ENCODE data around the gene ZIC2. TPM values are rescaled to one million over a fixed set of nuclear protein-coding genes. Genes with fewer than 3 reads are reported as not detected.

The ZIC2 gene
- total and polyA plus RNA-seq, 2 of the 4 experiments (the other 2 are of a cell fraction): not detected

DNA sequence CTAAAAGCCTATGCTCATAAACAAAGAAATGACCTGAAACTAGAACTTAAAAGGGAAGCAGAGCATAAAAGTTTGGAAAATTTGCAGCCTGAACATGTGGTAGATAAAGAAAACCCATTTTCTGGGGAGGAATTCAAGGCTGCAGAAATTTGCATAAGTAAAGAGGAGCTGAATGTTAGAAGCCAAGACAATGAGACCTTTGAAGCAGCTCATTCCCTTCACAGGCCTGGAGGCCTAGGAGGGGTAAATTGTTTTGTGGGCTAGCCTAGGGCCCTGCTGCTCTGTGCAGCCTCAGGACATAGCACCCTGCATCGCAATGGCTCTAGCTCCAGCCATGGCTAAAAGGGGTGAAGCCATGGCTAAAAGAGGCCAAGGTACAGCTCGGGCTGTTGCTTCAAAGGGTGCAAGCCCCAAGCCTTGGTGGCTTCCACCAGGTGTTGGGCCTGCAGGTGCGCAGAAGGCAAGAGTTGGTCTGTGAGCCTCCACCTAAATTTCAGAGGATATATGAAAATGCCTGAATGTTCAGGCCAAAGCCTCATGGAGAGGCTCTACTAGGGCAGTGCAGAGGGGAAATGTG lies 38.3 kb downstream of the ZIC2 start:
- Histone ChIP-seq H3K9ac (ENCODE audit: low read depth, low read length) (no peak overlapping the region), H3K56ac (ENCODE audit: extremely low read depth, insufficient read depth, low read length) (no peak overlapping the region), H3K27ac (ENCODE audit: insufficient read depth, low read length) (no peak overlapping the region), H3K4ac (ENCODE audit: low read depth, low read length) (no peak overlapping the region), H3K4me3 (ENCODE audit: insufficient read depth, low read depth, low read length) (no peak overlapping the region), H4K20me1 (ENCODE audit: insufficient read depth, low read length) (no peaks in the 10 kb centered on the region), H3K18ac (ENCODE audit: low read depth, low read length) (no peak overlapping the region), H2BK20ac (ENCODE audit: low read depth, low read length) (no peak overlapping the region), H4K5ac (ENCODE audit: low read depth, low read length) (no peak overlapping the region), H3K27me3 (ENCODE audit: control insufficient read depth, insufficient read depth, low read length) (peaks cover 11% of the 10 kb centered on the region), H3K14ac (replicated peaks; ENCODE audit: low read depth, low read length) (no peak overlapping the region), H3K36me3 (ENCODE audit: control insufficient read depth, insufficient read depth, low read length) (no peaks in the 10 kb centered on the region), H4K91ac (ENCODE audit: insufficient read depth, low read depth, low read length) (no peak overlapping the region), H3K4me1 (ENCODE audit: control insufficient read depth, insufficient read depth, low read length) (no peaks in the 10 kb centered on the region), H3K79me1 (ENCODE audit: low read depth in 1 of 2, low read length in 2 of 2) (no peaks in the 10 kb centered on the region), H2BK120ac (ENCODE audit: low read depth, low read length) (no peak overlapping the region), H3K4me2 (ENCODE audit: low read depth, low read length) (no peak overlapping the region), H2AFZ (replicated peaks; ENCODE audit: low read length, poor library complexity) (no peak overlapping the region), H3K9me3 (ENCODE audit: control insufficient read depth, insufficient read depth, low read length) (no peaks in the 10 kb centered on the region), H2BK15ac (ENCODE audit: low read depth, low read length) (no peak overlapping the region), H2AK9ac (replicated peaks; ENCODE audit: low read depth, low read length, poor library complexity) (no peak overlapping the region), H4K8ac (ENCODE audit: low read depth in 2 of 2, low read length in 2 of 2) (no peak overlapping the region), H2AK5ac (ENCODE audit: low read depth, low read length) (no peak overlapping the region), H3K23ac (ENCODE audit: low read depth, low read length) (no peak overlapping the region), H3K9me1 (ENCODE audit: insufficient read depth, low read length) (no peaks in the 10 kb centered on the region), H2BK5ac (ENCODE audit: low read depth, low read length, poor library complexity, severe bottlenecking) (no peak overlapping the region)
- 100% methylated on average over 1 of the region's 3 CpGs; no CpG with 5 or more reads in 1 of the 2 experiments for WGBS, 2 experiments (ENCODE audit: extremely low coverage in 2 of 2, insufficient read length in 1 of 2)
- dilution Hi-C loops (cut with HindIII; ENCODE audit: low sequenced_read_pairs, unreplicated experiment): no loop called here
- DNase-seq: no peak
- ATAC-seq (ENCODE audit: low read depth): no peak
- no TSS peak for BruUV-seq (replicated peaks)
- intact Hi-C loops (cut with micrococcal nuclease): no loop called here
- in situ Hi-C loops (cut with MboI; ENCODE audit: low sequenced_read_pairs): no loop called here
- POLR2A ChIA-PET (ENCODE audit: unreplicated experiment): no interaction called here
- CTCF ChIA-PET: no interaction called here
- TF ChIP-seq, protein P1, sequence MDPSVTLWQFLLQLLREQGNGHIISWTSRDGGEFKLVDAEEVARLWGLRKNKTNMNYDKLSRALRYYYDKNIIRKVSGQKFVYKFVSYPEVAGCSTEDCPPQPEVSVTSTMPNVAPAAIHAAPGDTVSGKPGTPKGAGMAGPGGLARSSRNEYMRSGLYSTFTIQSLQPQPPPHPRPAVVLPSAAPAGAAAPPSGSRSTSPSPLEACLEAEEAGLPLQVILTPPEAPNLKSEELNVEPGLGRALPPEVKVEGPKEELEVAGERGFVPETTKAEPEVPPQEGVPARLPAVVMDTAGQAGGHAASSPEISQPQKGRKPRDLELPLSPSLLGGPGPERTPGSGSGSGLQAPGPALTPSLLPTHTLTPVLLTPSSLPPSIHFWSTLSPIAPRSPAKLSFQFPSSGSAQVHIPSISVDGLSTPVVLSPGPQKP (IDR thresholded peaks at IDR 0.05; ENCODE audit: borderline replicate concordance, low read depth, low read length): no peak
- TF ChIP-seq RCOR1 (IDR thresholded peaks at IDR 0.05; ENCODE audit: insufficient replicate concordance, low read length) (no peak), POLR2A (IDR thresholded peaks at IDR 0.05; ENCODE audit: low read depth, low read length) (no peak), MAZ (IDR thresholded peaks at IDR 0.05; ENCODE audit: borderline replicate concordance, low read depth, low read length) (no peak), CEBPB (IDR thresholded peaks at IDR 0.05; ENCODE audit: low read depth, low read length) (no peak), BHLHE40 (IDR thresholded peaks at IDR 0.05; ENCODE audit: low read depth, low read length) (no peak)
- TF ChIP-seq, protein P2, sequence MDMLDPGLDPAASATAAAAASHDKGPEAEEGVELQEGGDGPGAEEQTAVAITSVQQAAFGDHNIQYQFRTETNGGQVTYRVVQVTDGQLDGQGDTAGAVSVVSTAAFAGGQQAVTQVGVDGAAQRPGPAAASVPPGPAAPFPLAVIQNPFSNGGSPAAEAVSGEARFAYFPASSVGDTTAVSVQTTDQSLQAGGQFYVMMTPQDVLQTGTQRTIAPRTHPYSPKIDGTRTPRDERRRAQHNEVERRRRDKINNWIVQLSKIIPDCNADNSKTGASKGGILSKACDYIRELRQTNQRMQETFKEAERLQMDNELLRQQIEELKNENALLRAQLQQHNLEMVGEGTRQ (IDR thresholded peaks at IDR 0.05; ENCODE audit: low read depth, low read length): no peak
- TF ChIP-seq, protein P3, sequence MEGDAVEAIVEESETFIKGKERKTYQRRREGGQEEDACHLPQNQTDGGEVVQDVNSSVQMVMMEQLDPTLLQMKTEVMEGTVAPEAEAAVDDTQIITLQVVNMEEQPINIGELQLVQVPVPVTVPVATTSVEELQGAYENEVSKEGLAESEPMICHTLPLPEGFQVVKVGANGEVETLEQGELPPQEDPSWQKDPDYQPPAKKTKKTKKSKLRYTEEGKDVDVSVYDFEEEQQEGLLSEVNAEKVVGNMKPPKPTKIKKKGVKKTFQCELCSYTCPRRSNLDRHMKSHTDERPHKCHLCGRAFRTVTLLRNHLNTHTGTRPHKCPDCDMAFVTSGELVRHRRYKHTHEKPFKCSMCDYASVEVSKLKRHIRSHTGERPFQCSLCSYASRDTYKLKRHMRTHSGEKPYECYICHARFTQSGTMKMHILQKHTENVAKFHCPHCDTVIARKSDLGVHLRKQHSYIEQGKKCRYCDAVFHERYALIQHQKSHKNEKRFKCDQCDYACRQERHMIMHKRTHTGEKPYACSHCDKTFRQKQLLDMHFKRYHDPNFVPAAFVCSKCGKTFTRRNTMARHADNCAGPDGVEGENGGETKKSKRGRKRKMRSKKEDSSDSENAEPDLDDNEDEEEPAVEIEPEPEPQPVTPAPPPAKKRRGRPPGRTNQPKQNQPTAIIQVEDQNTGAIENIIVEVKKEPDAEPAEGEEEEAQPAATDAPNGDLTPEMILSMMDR (conservative IDR thresholded peaks at IDR 0.05; ENCODE audit: low read depth, low read length): no peak

All from IMR-90 (cell line).